Measurements from ENCODE around the gene DDX31.

GRCh38 chr9:132545578-132545977, 124.2 kb downstream of the DDX31 start:
- TF ChIP-seq CTCF (conservative IDR thresholded peaks at IDR 0.05 in 1 of 2, IDR thresholded peaks at IDR 0.05 in 1 of 2; ENCODE audit: extremely low read depth in 1 of 2, insufficient read depth in 1 of 2, low read depth in 1 of 2, low read length in 2 of 2) (no peak), EZH2 (IDR thresholded peaks at IDR 0.05; ENCODE audit: borderline replicate concordance, low read length) (no peak)

Measured in mammary epithelial cell (primary cell).